ENCODE measurements around the gene MAGEA4.

DNA sequence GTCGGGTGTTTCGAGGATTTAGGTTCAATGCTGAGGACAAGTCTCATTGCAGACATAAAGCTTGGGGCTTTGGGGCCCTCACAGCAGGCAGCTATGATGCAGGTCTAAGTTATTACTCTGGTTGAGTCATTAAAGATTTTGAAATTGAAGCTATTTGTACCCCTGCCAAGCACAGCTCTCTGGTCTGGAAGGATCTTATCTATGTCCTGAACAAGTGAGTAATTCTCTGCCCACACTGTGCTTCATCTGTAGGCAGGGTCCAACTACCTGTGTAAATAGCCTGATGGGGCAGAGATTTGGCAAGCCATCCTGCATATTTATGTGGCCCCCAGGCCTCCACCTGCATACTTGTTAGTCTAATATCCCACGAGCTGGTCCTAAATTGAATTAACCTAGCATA lies 41.4 kb upstream of the MAGEA4 start:
- TF ChIP-seq POLR2A (IDR thresholded peaks at IDR 0.05; ENCODE audit: low read depth, low read length) (no peak), TAF1 (IDR thresholded peaks at IDR 0.05; ENCODE audit: borderline replicate concordance, low read depth, low read length) (no peak), POLR2AphosphoS5 (IDR thresholded peaks at IDR 0.05; ENCODE audit: low read depth, low read length) (no peak)
